K562 (cell line): ENCODE results near the gene HAGHL. TPM values are rescaled to one million over a fixed set of nuclear protein-coding genes. Genes with fewer than 3 reads are reported as not detected.
A peak's percentile ranks its signal among the peaks of the same experiment; 100 is the strongest.

ENCODE experiments used
- BCOR ChIP-seq: fragments of 450-650 bp; IDR thresholded peaks from 2 replicates; pipeline ENCODE4 v1.6.1; 2016
- CAMTA2 ChIP-seq: fragments of 250-450 bp; sonication (Bioruptor Pico); conservative IDR thresholded peaks from 2 replicates; pipeline ENCODE4 v1.5.1; 2022
- E2F1 ChIP-seq: sonication (generic); formaldehyde crosslinking; IDR thresholded peaks from 2 replicates; pipeline ENCODE4 v1.8.1; 2023; ENCODE audit warnings: mild to moderate bottlenecking, missing genetic modification reagents, moderate library complexity
- E2F4 ChIP-seq: sonication (generic); formaldehyde crosslinking; IDR thresholded peaks from 2 replicates; pipeline ENCODE4 v1.8.0; 2022; ENCODE audit warnings: mild to moderate bottlenecking, low read depth, missing genetic modification reagents
- EP300 ChIP-seq: IDR thresholded peaks from 2 replicates; pipeline ENCODE4 v1.6.1; 2012; ENCODE audit warnings: low read length, improper control_type of control experiment
- NFRKB ChIP-seq: fragments of 450-650 bp; IDR thresholded peaks from 2 replicates; pipeline ENCODE4 v1.6.1; 2016; ENCODE audit warnings: low read depth
- NRF1 ChIP-seq, 2 experiments: fragments of 450-650 bp; IDR thresholded peaks in 1 of 2; conservative IDR thresholded peaks in 1 of 2; 2 replicates each; pipeline ENCODE4 v1.6.1; 2014; ENCODE audit warnings: mild to moderate bottlenecking in 2 of 2
- PCBP1 ChIP-seq: fragments of 200-400 bp; formaldehyde crosslinking; IDR thresholded peaks from 2 replicates; pipeline ENCODE4 v1.6.1; 2018; ENCODE audit warnings: mild to moderate bottlenecking, low read depth, low read length; ENCODE audit not compliant: poor library complexity, severe bottlenecking
- PPARD ChIP-seq: fragments of 250-450 bp; sonication (Bioruptor Pico); IDR thresholded peaks from 2 replicates; pipeline ENCODE4 v1.8.0; 2022; ENCODE audit warnings: inconsistent platforms, mild to moderate bottlenecking, moderate library complexity
- XRCC3 ChIP-seq: fragments of 450-650 bp; IDR thresholded peaks from 2 replicates; pipeline ENCODE4 v1.6.1; 2017; ENCODE audit warnings: mild to moderate bottlenecking, moderate library complexity
- ZBTB40 ChIP-seq, 2 experiments: fragments of 450-650 bp in 1 of 2; sonication (generic) in 1 of 2; formaldehyde crosslinking in 1 of 2; IDR thresholded peaks; 2 replicates each; pipeline versions ENCODE4 v1.7.1 to v1.9.0; 2016 to 2022; ENCODE audit warnings: inconsistent platforms in 1 of 2, mild to moderate bottlenecking in 1 of 2, missing genetic modification reagents in 1 of 2
- ZC3H8 ChIP-seq: fragments of 450-650 bp; IDR thresholded peaks from 2 replicates; pipeline ENCODE4 v1.6.1; 2017
- ZNF431 ChIP-seq: sonication (generic); formaldehyde crosslinking; IDR thresholded peaks from 2 replicates; pipeline ENCODE4 v1.8.0; 2022; ENCODE audit warnings: mild to moderate bottlenecking, missing genetic modification reagents
- ZSCAN32 ChIP-seq: fragments of 450-650 bp; formaldehyde crosslinking; IDR thresholded peaks from 2 replicates; pipeline ENCODE4 v1.4.0; 2020; ENCODE audit warnings: mild to moderate bottlenecking, moderate library complexity
- ZZZ3 ChIP-seq: fragments of 450-650 bp; IDR thresholded peaks from 2 replicates; pipeline ENCODE4 v1.6.1; 2016; ENCODE audit warnings: antibody characterized with exemption, mild to moderate bottlenecking, moderate library complexity
- polyA plus RNA-seq, 8 experiments: library from polyadenylated mRNA; depleted of rRNA in 4 of 8; stranded (reverse) in 5 of 8; unstranded in 3 of 8; fragments of >200 nt; fragmentation: Nextera tagmentation in 2 of 8; fragmentation: Illumina TruSeq in 1 of 8; extraction: Ambion mirVana in 2 of 8; extraction: Trizol in 1 of 8; gene quantifications; 2 replicates each; pipeline versions ENCODE4 v1.2.1 to v1.2.3, GENCODE V29; 2011 to 2014; ENCODE audit warnings: inconsistent platforms in 1 of 8, missing spikeins in 1 of 8
- total RNA-seq, 7 experiments: library from RNA; depleted of rRNA in 6 of 7; stranded (reverse); fragments of >200 nt in 6 of 7; fragmentation: Illumina TruSeq in 2 of 7; extraction: Trizol in 2 of 7; gene quantifications; 2 replicates each; pipeline versions ENCODE4 v1.2.1 to v1.2.3, GENCODE V29; 2011 to 2021; ENCODE audit warnings: low replicate concordance in 1 of 7
- TF ChIP-seq, protein P1 (sequence below): sonication (generic); formaldehyde crosslinking; IDR thresholded peaks from 2 replicates; pipeline ENCODE4 v1.9.0; 2022; ENCODE audit warnings: mild to moderate bottlenecking, missing genetic modification reagents

HAGHL gene
- total and polyA plus RNA-seq, 9 of the 15 experiments (the other 6 are each of a cell fraction or from before 2014, with no cell fraction given): 0.31 to 83.4 (median 20.7) TPM

DNA sequence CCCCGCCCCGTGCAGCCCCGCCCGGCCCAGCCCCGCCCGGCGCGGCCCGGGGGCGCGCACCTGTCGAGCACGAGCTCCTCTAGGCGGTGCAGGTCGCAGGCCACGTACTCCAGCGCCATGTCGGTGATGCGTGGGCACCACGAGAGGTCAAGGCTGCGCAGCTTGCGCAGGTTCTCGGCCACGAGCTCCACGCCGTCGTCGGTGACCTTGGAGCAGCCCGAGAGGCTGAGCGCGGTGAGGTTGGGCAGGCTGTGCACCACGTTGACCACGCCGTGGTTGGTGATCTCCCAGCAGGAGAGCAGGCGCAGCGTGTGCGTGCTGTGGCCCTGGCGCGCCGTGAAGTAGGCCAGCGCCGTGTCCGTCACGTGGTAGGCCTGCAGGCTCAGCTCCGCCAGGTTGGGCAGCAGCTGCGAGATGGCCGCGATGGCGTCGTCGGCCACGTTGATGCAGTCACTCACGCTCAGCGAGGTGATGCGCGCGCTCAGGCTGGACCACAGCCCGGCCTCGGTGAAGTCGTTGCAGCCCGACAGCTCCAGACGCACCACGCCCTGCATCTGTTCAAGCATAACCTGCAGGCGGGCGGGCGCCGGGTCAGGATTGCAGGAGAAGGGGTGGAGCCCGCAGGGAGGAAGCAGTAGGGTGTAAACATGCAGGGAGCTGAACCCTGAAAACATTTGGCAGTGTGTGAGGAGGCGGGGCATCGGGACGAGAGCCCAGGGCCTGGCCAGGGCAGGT is 31.4 kb upstream of the HAGHL start (continued):
- TF ChIP-seq ZBTB40 (IDR thresholded peaks at IDR 0.05) (0 out of 2 replicates have a peak, but pooled peaks have one; percentile 42), ZBTB40 (CRISPR knock-in tag; IDR thresholded peaks at IDR 0.05) (peak; percentile 68), PCBP1 (no peak), EP300 (no peak), XRCC3 (no peak), ZZZ3 (no peak), E2F4 (CRISPR knock-in tag) (peak; percentile 50; the same call in 1 of the 2 replicates), ZNF431 (CRISPR knock-in tag) (peak; percentile 86), ZC3H8 (no peak), BCOR (0 out of 2 replicates have a peak, but pooled peaks have one; percentile 12), NFRKB (no peak), NRF1 (conservative IDR thresholded peaks at IDR 0.05 in 1 of 2, IDR thresholded peaks at IDR 0.05 in 1 of 2) (peak; percentile 84 to 88), PPARD (CRISPR knock-in tag) (no peak), E2F1 (CRISPR knock-in tag) (peak; percentile 62; the same call in 1 of the 2 replicates), ZSCAN32 (no peak), CAMTA2 (no peak)
- TF ChIP-seq, protein P1, sequence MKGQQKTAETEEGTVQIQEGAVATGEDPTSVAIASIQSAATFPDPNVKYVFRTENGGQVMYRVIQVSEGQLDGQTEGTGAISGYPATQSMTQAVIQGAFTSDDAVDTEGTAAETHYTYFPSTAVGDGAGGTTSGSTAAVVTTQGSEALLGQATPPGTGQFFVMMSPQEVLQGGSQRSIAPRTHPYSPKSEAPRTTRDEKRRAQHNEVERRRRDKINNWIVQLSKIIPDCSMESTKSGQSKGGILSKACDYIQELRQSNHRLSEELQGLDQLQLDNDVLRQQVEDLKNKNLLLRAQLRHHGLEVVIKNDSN (CRISPR knock-in tag): peak; percentile 96
